H1 (cell line): ENCODE results near the gene KATNBL1. TPM values are rescaled to one million over a fixed set of nuclear protein-coding genes. Genes with fewer than 3 reads are reported as not detected.

Experiments used
- CTCF ChIA-PET: fragments of 300-600 bp; sonication (Branson Sonifier 250); formaldehyde crosslinking; loops from one replicate; lab custom pipeline; 2021; ENCODE audit not compliant: partially characterized antibody; lab: Charles Lee
- POLR2A ChIA-PET: fragments of 300-600 bp; sonication (Branson Sonifier 250); formaldehyde crosslinking; loops from one replicate; lab custom pipeline; 2021; ENCODE audit warnings: inconsistent platforms; ENCODE audit not compliant: partially characterized antibody; lab: Charles Lee
- DNase-seq, 2 experiments: peaks; one replicate each; pipeline versions ENCODE4 v3.0.0 to v3.0.0-alpha.2; 2010 to 2022; ENCODE audit warnings: low spot score in 2 of 2, low read depth in 1 of 2, mixed read lengths in 1 of 2
- FAIRE-seq: peaks from 2 replicates; lab custom pipeline; 2011; peaks lifted over from hg19 to GRCh38; lab: Jason Lieb, UNC
- H2AFZ ChIP-seq: 2 replicates; pipeline ENCODE4 v1.8.1; 2012; ENCODE audit warnings: low read length, inconsistent platforms
- H2AK5ac ChIP-seq: 2 replicates; pipeline ENCODE4 v1.6.1; 2013; ENCODE audit warnings: low read depth, low read length
- H2BK120ac ChIP-seq: replicated peaks from 2 replicates; pipeline ENCODE3; 2013; ENCODE audit warnings: low read depth, low read length, inconsistent platforms
- H2BK12ac ChIP-seq: 2 replicates; pipeline ENCODE4 v1.6.1; 2013; ENCODE audit warnings: low read depth, low read length
- H2BK15ac ChIP-seq: 2 replicates; pipeline ENCODE4 v1.6.1; 2013; ENCODE audit warnings: low read length
- H2BK20ac ChIP-seq: 2 replicates; pipeline ENCODE4 v1.6.1; 2013; ENCODE audit warnings: low read length
- H2BK5ac ChIP-seq: 2 replicates; pipeline ENCODE4 v1.6.1; 2013; ENCODE audit warnings: low read depth, low read length
- H3K14ac ChIP-seq: 2 replicates; pipeline ENCODE4 v1.6.1; 2013; ENCODE audit warnings: inconsistent platforms; ENCODE audit not compliant: insufficient read length
- H3K18ac ChIP-seq: 2 replicates; pipeline ENCODE4 v1.6.1; 2013; ENCODE audit warnings: low read length; ENCODE audit errors: extremely low read depth
- H3K23ac ChIP-seq: 2 replicates; pipeline ENCODE4 v1.6.1; 2013; ENCODE audit warnings: inconsistent platforms; ENCODE audit not compliant: insufficient read length
- H3K23me2 ChIP-seq: 2 replicates; pipeline ENCODE4 v1.6.1; 2013; ENCODE audit warnings: low read depth, low read length
- H3K27ac ChIP-seq: 2 replicates; pipeline ENCODE4 v1.6.1; 2011; ENCODE audit warnings: low read depth, low read length, inconsistent platforms
- H3K27me3 ChIP-seq, 4 experiments: replicated peaks in 1 of 4; 1 replicate in 1 of 4; 2 replicates in 3 of 4; pipeline versions ENCODE4 v1.6.1 to v1.8.1; 2011 to 2013; ENCODE audit warnings: low read length in 3 of 4, mild to moderate bottlenecking in 3 of 4, inconsistent platforms in 2 of 4, mixed read lengths in 2 of 4, moderate library complexity in 1 of 4; ENCODE audit not compliant: control insufficient read depth in 3 of 4, insufficient read depth in 3 of 4; ENCODE audit errors: extremely low read depth in 1 of 4
- H3K36me3 ChIP-seq, 4 experiments: 2 replicates each; pipeline versions ENCODE4 v1.6.1 to v1.8.1; 2011 to 2013; ENCODE audit warnings: mild to moderate bottlenecking in 4 of 4, low read length in 3 of 4, moderate library complexity in 2 of 4, control low read depth in 1 of 4, inconsistent platforms in 1 of 4; ENCODE audit not compliant: insufficient read depth in 4 of 4, control insufficient read depth in 2 of 4
- H3K4ac ChIP-seq: replicated peaks from 2 replicates; pipeline ENCODE3; 2013; ENCODE audit warnings: low read length, low read depth, mixed read lengths, inconsistent platforms; ENCODE audit not compliant: insufficient read length
- H3K4me1 ChIP-seq, 4 experiments: replicated peaks in 1 of 4; 1 replicate in 1 of 4; 2 replicates in 3 of 4; pipeline versions ENCODE4 v1.6.1 to v1.8.1; 2011 to 2013; ENCODE audit warnings: low read length in 3 of 4, inconsistent platforms in 2 of 4, mixed read lengths in 1 of 4; ENCODE audit not compliant: insufficient read depth in 4 of 4, control insufficient read depth in 3 of 4
- H3K4me2 ChIP-seq, 2 experiments: 2 replicates each; pipeline versions ENCODE4 v1.6.1 to v1.8.1; 2011 to 2013; ENCODE audit warnings: low read depth in 2 of 2, low read length in 2 of 2, control low read depth in 1 of 2, inconsistent platforms in 1 of 2, mild to moderate bottlenecking in 1 of 2; ENCODE audit not compliant: insufficient read depth in 1 of 2
- H3K4me3 ChIP-seq, 4 experiments: fragments of 200-600, 300-600 bp in 1 of 4; sonication (generic), shearing (Covaris generic), sonication (Bioruptor Twin) in 1 of 4; 2 replicates each; pipeline versions ENCODE4 v1.5.1 to v1.8.1; 2011 to 2016; ENCODE audit warnings: low read length in 4 of 4, low read depth in 3 of 4, control low read depth in 2 of 4, inconsistent platforms in 2 of 4, mild to moderate bottlenecking in 2 of 4, mixed read lengths in 1 of 4, moderate library complexity in 1 of 4; ENCODE audit not compliant: insufficient read depth in 2 of 4; ENCODE audit errors: extremely low read depth in 1 of 4
- H3K56ac ChIP-seq: replicated peaks from 2 replicates; pipeline ENCODE3; 2013; ENCODE audit warnings: low read depth, mild to moderate bottlenecking, mixed read lengths, low read length, inconsistent platforms; ENCODE audit not compliant: insufficient read length
- H3K79me1 ChIP-seq: 2 replicates; pipeline ENCODE4 v1.6.1; 2013; ENCODE audit warnings: low read depth, low read length, control low read depth
- H3K79me2 ChIP-seq, 2 experiments: 2 replicates each; pipeline versions ENCODE4 v1.6.1 to v1.8.1; 2012 to 2013; ENCODE audit warnings: low read length in 2 of 2, mild to moderate bottlenecking in 2 of 2, inconsistent platforms in 1 of 2; ENCODE audit not compliant: insufficient read depth in 2 of 2, control insufficient read depth in 1 of 2
- H3K9ac ChIP-seq, 4 experiments: replicated peaks in 1 of 4; 1 replicate in 1 of 4; 2 replicates in 3 of 4; pipeline versions ENCODE4 v1.6.1 to v1.8.1; 2011 to 2013; ENCODE audit warnings: low read depth in 3 of 4, low read length in 3 of 4, control low read depth in 2 of 4, mild to moderate bottlenecking in 2 of 4, moderate library complexity in 2 of 4, inconsistent platforms in 1 of 4; ENCODE audit errors: extremely low read depth in 1 of 4
- H3K9me3 ChIP-seq, 2 experiments: 2 replicates each; pipeline versions ENCODE4 v1.6.1 to v1.8.1; 2012 to 2013; ENCODE audit warnings: mild to moderate bottlenecking in 2 of 2, moderate library complexity in 2 of 2, control low read depth in 1 of 2, inconsistent platforms in 1 of 2, low read depth in 1 of 2, low read length in 1 of 2, mixed read lengths in 1 of 2; ENCODE audit not compliant: insufficient read depth in 2 of 2
- H4K20me1 ChIP-seq, 2 experiments: replicated peaks in 1 of 2; 2 replicates each; pipeline versions ENCODE3 to v1.8.1; 2011 to 2013; ENCODE audit warnings: inconsistent platforms in 2 of 2, low read length in 2 of 2, mild to moderate bottlenecking in 1 of 2; ENCODE audit not compliant: insufficient read depth in 2 of 2, control insufficient read depth in 1 of 2
- H4K5ac ChIP-seq: 2 replicates; pipeline ENCODE4 v1.6.1; 2013; ENCODE audit warnings: low read length, low read depth, mixed read lengths, inconsistent platforms; ENCODE audit not compliant: insufficient read length
- H4K8ac ChIP-seq: 2 replicates; pipeline ENCODE4 v1.8.0; 2013; ENCODE audit warnings: mild to moderate bottlenecking, moderate library complexity, low read length, inconsistent platforms; ENCODE audit not compliant: insufficient read depth; ENCODE audit errors: extremely low read depth
- H4K91ac ChIP-seq: replicated peaks from 2 replicates; pipeline ENCODE3; 2013; ENCODE audit warnings: low read length, mixed read lengths, inconsistent platforms; ENCODE audit not compliant: insufficient read length
- CBX5 ChIP-seq: fragments of 300-800, 300-1000 bp; sonication (generic); IDR thresholded peaks from 2 replicates; pipeline ENCODE4 v1.7.1; 2016; ENCODE audit warnings: antibody characterized with exemption, low read length, low read depth
- EGR1 ChIP-seq: IDR thresholded peaks from 2 replicates; pipeline ENCODE4 v1.6.1; 2011; ENCODE audit warnings: low read depth, low read length, borderline replicate concordance
- EZH2 ChIP-seq: fragments of 200-600 bp; sonication (generic); IDR thresholded peaks from 2 replicates; pipeline ENCODE4 v1.7.1; 2012; ENCODE audit warnings: low read depth, mild to moderate bottlenecking, moderate library complexity, low read length, inconsistent platforms; ENCODE audit not compliant: severe bottlenecking
- FOSL1 ChIP-seq: IDR thresholded peaks from 2 replicates; pipeline ENCODE4 v1.6.1; 2011; ENCODE audit warnings: mild to moderate bottlenecking, low read depth, low read length, moderate library complexity; ENCODE audit not compliant: insufficient read depth
- GTF2F1 ChIP-seq: IDR thresholded peaks from 2 replicates; pipeline ENCODE4 v1.6.1; 2012; ENCODE audit warnings: low read depth, low read length, improper control_type of control experiment, borderline replicate concordance
- NANOG ChIP-seq: IDR thresholded peaks from 2 replicates; pipeline ENCODE4 v1.6.1; 2011; ENCODE audit warnings: low read length, low read depth, mild to moderate bottlenecking, inconsistent platforms; ENCODE audit not compliant: insufficient read depth, poor library complexity, severe bottlenecking
- PHF8 ChIP-seq: fragments of 200-600 bp; sonication (generic); conservative IDR thresholded peaks from 2 replicates; pipeline ENCODE4 v1.7.1; 2012; ENCODE audit warnings: low read depth, mild to moderate bottlenecking, inconsistent platforms, low read length, moderate library complexity
- POLR2AphosphoS5 ChIP-seq: IDR thresholded peaks from 2 replicates; pipeline ENCODE4 v1.6.1; 2011; ENCODE audit warnings: low read depth, low read length
- POU5F1 ChIP-seq: IDR thresholded peaks from 2 replicates; pipeline ENCODE4 v1.6.1; 2011; ENCODE audit warnings: low read depth, mild to moderate bottlenecking, low read length, moderate library complexity
- RNF2 ChIP-seq: fragments of 200-900, 300-1000 bp; sonication (generic); IDR thresholded peaks from 2 replicates; pipeline ENCODE4 v1.7.1; 2016; ENCODE audit warnings: borderline replicate concordance, low read depth, mild to moderate bottlenecking, antibody characterized with exemption, low read length; ENCODE audit not compliant: poor library complexity, severe bottlenecking; ENCODE audit errors: missing control alignments
- SIN3A ChIP-seq, 2 experiments: IDR thresholded peaks in 1 of 2; conservative IDR thresholded peaks in 1 of 2; 2 replicates each; pipeline ENCODE4 v1.6.1; 2011 to 2012; ENCODE audit warnings: low read length in 2 of 2, improper control_type of control experiment in 1 of 2, low read depth in 1 of 2, mild to moderate bottlenecking in 1 of 2
- TAF1 ChIP-seq: IDR thresholded peaks from 2 replicates; pipeline ENCODE4 v1.6.1; 2011; ENCODE audit warnings: mild to moderate bottlenecking, low read depth, low read length
- WGBS, 2 experiments: shearing (Covaris generic) in 1 of 2; methylation state at CpG; one replicate each; pipeline versions ENCODE4 v1.1.6 to v1.1.7; 2013 to 2015; ENCODE audit warnings: low lambda C conversion rate in 2 of 2, mixed read lengths in 2 of 2, inconsistent platforms in 1 of 2, low coverage in 1 of 2, missing lambda C conversion rate in 1 of 2; ENCODE audit not compliant: insufficient replicate concordance in 2 of 2, insufficient coverage in 1 of 2, insufficient read length in 1 of 2; ENCODE audit errors: extremely low coverage in 1 of 2, missing lambda C conversion rate in 1 of 2; 5-methylcytosine and 5-hydroxymethylcytosine counted together
- polyA plus RNA-seq, 7 experiments: library from polyadenylated mRNA; depleted of rRNA in 3 of 7; stranded (reverse) in 5 of 7; unstranded in 2 of 7; fragments of >200 nt in 5 of 7; fragments of 200-250 nt in 2 of 7; gene quantifications; 1 replicate in 5 of 7; 2 replicates in 1 of 7; 4 replicates in 1 of 7; pipeline versions ENCODE4 v1.2.1 to v1.2.3, GENCODE V29; 2011 to 2013; ENCODE audit warnings: missing spikeins in 2 of 7, mixed read lengths in 2 of 7
- total RNA-seq: library from RNA; stranded (reverse); fragmentation: NEBNext Ultra II Directional; extraction: Animal tissue kit (Norgen Biotek cat#: 25700); gene quantifications from 2 replicates; pipeline ENCODE4 v1.2.1, GENCODE V29; 2021

KATNBL1 gene
- total and polyA plus RNA-seq, 2 of the 8 experiments (the other 6 are each of a cell fraction or from before 2014, with no cell fraction given): 14.2 to 51.4 TPM

DNA sequence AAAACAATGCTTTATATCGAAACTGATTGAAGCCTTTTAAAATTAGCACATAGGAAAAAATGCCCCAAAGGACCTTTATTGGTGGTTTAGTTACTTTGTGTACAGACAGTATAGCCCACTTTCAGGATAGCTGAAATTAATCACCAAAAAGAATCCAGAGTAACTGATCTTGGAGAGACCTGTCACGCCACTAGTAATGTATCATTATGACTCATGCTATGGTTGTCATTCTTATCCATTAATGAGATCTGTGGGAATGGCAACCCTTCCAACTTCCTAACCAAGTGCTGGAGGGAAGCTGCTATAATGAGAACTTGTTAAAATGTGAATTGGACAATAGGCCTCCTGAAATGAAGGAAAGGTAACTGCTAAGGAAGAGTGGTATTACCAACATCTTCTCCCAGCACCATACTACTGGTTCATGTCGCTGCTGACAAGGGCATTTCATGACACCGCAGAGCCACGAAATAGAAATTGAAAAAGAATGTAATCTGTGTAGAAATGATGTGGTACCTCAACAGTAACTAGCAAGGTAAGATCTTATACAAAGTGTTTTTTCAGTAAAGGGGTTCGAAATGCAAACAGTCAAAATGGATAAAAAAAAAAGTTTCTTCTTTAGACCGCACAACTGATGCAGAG, 7.8 kb upstream of the KATNBL1 start:
- WGBS, 2 experiments: 93% methylated on average over 7 of the region's 7 CpGs; no CpG with 5 or more reads in 1 of the 2 experiments
- H4K5ac ChIP-seq: no peak overlapping the region
- H3K23me2 ChIP-seq: peaks cover 2% of the 10 kb centered on the region; the same call in 1 of the 2 replicates
- no peak overlapping the region for H3K4ac ChIP-seq
- DNase-seq: no peak
- no peak overlapping the region for H3K27ac ChIP-seq
- FAIRE-seq: no peak
- H3K79me2 ChIP-seq: no peaks in the 10 kb centered on the region
- no peak overlapping the region for H2BK12ac ChIP-seq
- no peak overlapping the region for H3K56ac ChIP-seq
- H3K23ac ChIP-seq: no peak overlapping the region
- H3K36me3 ChIP-seq: no peaks in the 10 kb centered on the region
- no peaks in the 10 kb centered on the region for H3K9me3 ChIP-seq
- H3K18ac ChIP-seq: no peak overlapping the region
- no peak overlapping the region for H2AK5ac ChIP-seq
- H3K4me1 ChIP-seq: peaks cover 1 to 15% (median 11%) of the 10 kb centered on the region in 4 experiments; a peak in 5 of 7 replicates
- H3K14ac ChIP-seq: no peak overlapping the region
- no peak overlapping the region for H2AFZ ChIP-seq
- H3K4me3 ChIP-seq: no peak overlapping the region
- no peak overlapping the region for H3K4me2 ChIP-seq
- H2BK15ac ChIP-seq: no peak overlapping the region
- no peaks in the 10 kb centered on the region for H3K79me1 ChIP-seq
- H2BK120ac ChIP-seq: no peak overlapping the region
- ChIA-PET CTCF (interaction anchor here (0.7 to 3.6 kb wide), 3 partner anchors 65 to 177 kb away, joined by 3 to 12 read pairs (median 3); no protein-coding TSS in a partner anchor), POLR2A (interaction anchor here (1.1 to 1.2 kb wide), 2 partner anchors 8 to 9 kb away, joined by 3 read pairs; partner anchors contain the start of gene KATNBL1)
- H4K8ac ChIP-seq: no peak overlapping the region
- no peak overlapping the region for H4K91ac ChIP-seq
- H3K9ac ChIP-seq: no peak overlapping the region
- H3K27me3 ChIP-seq: no peaks in the 10 kb centered on the region
- H2BK5ac ChIP-seq: no peak overlapping the region
- H2BK20ac ChIP-seq: no peak overlapping the region
- no peaks in the 10 kb centered on the region for H4K20me1 ChIP-seq
- no peak for TF ChIP-seq SIN3A (conservative IDR thresholded peaks at IDR 0.05 in 1 of 2, IDR thresholded peaks at IDR 0.05 in 1 of 2; ENCODE audit: low read depth in 1 of 2, low read length in 2 of 2)
- no peak for TF ChIP-seq PHF8
- TF ChIP-seq EGR1: no peak
- no peak for TF ChIP-seq NANOG
- TF ChIP-seq EZH2: no peak
- TF ChIP-seq FOSL1: no peak
- TF ChIP-seq CBX5: no peak
- no peak for TF ChIP-seq RNF2
- no peak for TF ChIP-seq POLR2AphosphoS5
- TF ChIP-seq GTF2F1: no peak
- TF ChIP-seq POU5F1: no peak
- no peak for TF ChIP-seq TAF1
